Small intestine (tissue), 7 donors: ENCODE measurements around the gene PNKD. TPM values are rescaled to one million over a fixed set of nuclear protein-coding genes. Genes with fewer than 3 reads are reported as not detected.

Source experiments
- DNase-seq, 2 donors: peaks; one replicate each; pipeline versions ENCODE4 v3.0.0 to v3.0.0-alpha.2; 2013
- FAIRE-seq: peaks from 2 replicates; lab custom pipeline; 2012; peaks lifted over from hg19 to GRCh38; lab: Jason Lieb, UNC
- H3K27ac ChIP-seq, 3 donors: one replicate each; pipeline ENCODE4 v1.5.1; 2013; ENCODE audit warnings: low read length in 2 of 3, mild to moderate bottlenecking in 2 of 3, control low read depth in 1 of 3, inconsistent platforms in 1 of 3, low read depth in 1 of 3, moderate library complexity in 1 of 3
- H3K27me3 ChIP-seq, 3 donors: one replicate each; pipeline ENCODE4 v1.6.1; 2013; ENCODE audit warnings: low read length in 3 of 3, inconsistent platforms in 1 of 3; ENCODE audit not compliant: control insufficient read depth in 3 of 3, insufficient read depth in 3 of 3
- H3K36me3 ChIP-seq, 3 donors: one replicate each; pipeline ENCODE4 v1.6.1; 2013; ENCODE audit warnings: low read length in 3 of 3, inconsistent platforms in 1 of 3, low read depth in 1 of 3, mild to moderate bottlenecking in 1 of 3, moderate library complexity in 1 of 3; ENCODE audit not compliant: control insufficient read depth in 3 of 3, insufficient read depth in 2 of 3
- H3K4me1 ChIP-seq, 3 donors: one replicate each; pipeline ENCODE4 v1.6.1; 2013; ENCODE audit warnings: low read length in 2 of 3, inconsistent platforms in 1 of 3, low read depth in 1 of 3, mild to moderate bottlenecking in 1 of 3, moderate library complexity in 1 of 3; ENCODE audit not compliant: control insufficient read depth in 3 of 3, insufficient read depth in 2 of 3
- H3K4me3 ChIP-seq, 3 donors: one replicate each; pipeline ENCODE4 v1.5.1; 2013; ENCODE audit warnings: low read length in 3 of 3, control low read depth in 1 of 3, inconsistent platforms in 1 of 3, low read depth in 1 of 3, mild to moderate bottlenecking in 1 of 3, moderate library complexity in 1 of 3
- H3K9me3 ChIP-seq, 2 donors: one replicate each; pipeline ENCODE4 v1.6.1; 2013; ENCODE audit warnings: low read depth in 1 of 2, low read length in 1 of 2; ENCODE audit not compliant: control insufficient read depth in 2 of 2, insufficient read depth in 1 of 2
- WGBS, 3 donors: extraction: QIAGEN DNeasy Blood & Tissue Kit; methylation state at CpG; one replicate each; pipeline ENCODE4 v1.1.7; 2013; 5-methylcytosine and 5-hydroxymethylcytosine counted together
- polyA plus RNA-seq, 4 donors: library from polyadenylated mRNA; stranded (reverse) in 3 of 4; unstranded in 1 of 4; fragments of 200-250 nt in 3 of 4; fragments of 120-200 nt in 1 of 4; gene quantifications; one replicate each; pipeline versions ENCODE4 v1.2.1 to v1.2.3, GENCODE V29; 2013
- donor health status: healthy with polysubstance abuse.
- donor health status: control.
- donor health status: control.
- donor health status: Bipolar disorder and iron deficiency.
- donor health status: healthy.

Gene PNKD
- polyA plus RNA-seq, 4 donors, result 88.4 to 137 (median 104) TPM

GRCh38 chr2:218331745-218332144 is 61.4 kb downstream of the PNKD start:
- peaks cover 0 to 37% (median 0%) of the 10 kb centered on the region in 3 donors for H3K36me3 ChIP-seq
- H3K27ac ChIP-seq, result no peak overlapping the region
- H3K4me3 ChIP-seq, result no peak overlapping the region
- no peaks in the 10 kb centered on the region for H3K27me3 ChIP-seq
- WGBS, 3 donors, result 77 to 85% (median 78%) methylated on average over 8 of the region's 8 CpGs
- H3K9me3 ChIP-seq, result no peaks in the 10 kb centered on the region
- FAIRE-seq (no peak), DNase-seq (no peak)
- H3K4me1 ChIP-seq, result peaks cover 0 to 38% (median 0%) of the 10 kb centered on the region in 3 donors

- WGBS, 3 donors, result 89 to 100% (median 96%) methylated on average over 1 of the region's 1 CpG
- no peak for FAIRE-seq
These were observed 62.0 kb downstream of the PNKD start for GRCh38 chr2:218332288-218332687.

GRCh38 chr2:218332920-218333645 is 62.8 kb downstream of the PNKD start:
- peaks cover 0 to 29% (median 0%) of the 10 kb centered on the region in 3 donors for H3K36me3 ChIP-seq
- H3K4me3 ChIP-seq, result no peak overlapping the region
- no peak for FAIRE-seq
- WGBS, 3 donors, result 56 to 84% (median 76%) methylated on average over 16 of the region's 16 CpGs
- H3K4me1 ChIP-seq, result peaks cover 0 to 26% (median 0%) of the 10 kb centered on the region in 3 donors
- DNase-seq, result no peak
- no peaks in the 10 kb centered on the region for H3K27me3 ChIP-seq
- no peaks in the 10 kb centered on the region for H3K9me3 ChIP-seq
- H3K27ac ChIP-seq, result peak overlapping the region in 2 of 3 donors; percentile 12 to 57

More at GRCh38 chr2:218332288-218332687, 62.0 kb downstream of the PNKD start:
- Histone ChIP-seq H3K9me3 (no peaks in the 10 kb centered on the region), H3K27me3 (no peaks in the 10 kb centered on the region), H3K4me1 (peaks cover 0 to 33% (median 0%) of the 10 kb centered on the region in 3 donors), H3K36me3 (peaks cover 0 to 31% (median 0%) of the 10 kb centered on the region in 3 donors), H3K4me3 (no peak overlapping the region), H3K27ac (peak overlapping the region in 1 of 3 donors; percentile 32)
- no peak for DNase-seq

- 96 to 99% (median 97%) methylated on average over 3 of the region's 3 CpGs for WGBS, 3 donors
These were observed 64.2 kb downstream of the PNKD start for GRCh38 chr2:218334531-218334930.

GRCh38 chr2:218340656-218341055 is 70.3 kb downstream of the PNKD start:
- Histone ChIP-seq H3K27ac (no peak overlapping the region), H3K4me1 (no peaks in the 10 kb centered on the region), H3K9me3 (no peaks in the 10 kb centered on the region), H3K4me3 (no peak overlapping the region), H3K36me3 (peaks cover 0 to 61% (median 0%) of the 10 kb centered on the region in 3 donors), H3K27me3 (no peaks in the 10 kb centered on the region)
- WGBS, 3 donors, result 84 to 93% (median 88%) methylated on average over 9 of the region's 9 CpGs
- FAIRE-seq (no peak), DNase-seq (no peak)

More at GRCh38 chr2:218334531-218334930, 64.2 kb downstream of the PNKD start:
- no peak overlapping the region for H3K27ac ChIP-seq
- H3K36me3 ChIP-seq, result peaks cover 0 to 27% (median 0%) of the 10 kb centered on the region in 3 donors
- FAIRE-seq (no peak), DNase-seq (no peak)
- H3K9me3 ChIP-seq, result no peaks in the 10 kb centered on the region
- no peak overlapping the region for H3K4me3 ChIP-seq
- peaks cover 0 to 13% (median 0%) of the 10 kb centered on the region in 3 donors for H3K4me1 ChIP-seq
- H3K27me3 ChIP-seq, result no peaks in the 10 kb centered on the region

GRCh38 chr2:218341381-218341780 is 71.1 kb downstream of the PNKD start:
- FAIRE-seq, result no peak
- Histone ChIP-seq H3K4me1 (no peaks in the 10 kb centered on the region), H3K27ac (no peak overlapping the region), H3K9me3 (no peaks in the 10 kb centered on the region), H3K27me3 (no peaks in the 10 kb centered on the region), H3K36me3 (peaks cover 0 to 68% (median 0%) of the 10 kb centered on the region in 3 donors), H3K4me3 (no peak overlapping the region)
- 90 to 95% (median 91%) methylated on average over 7 to 8 of the region's 8 CpGs for WGBS, 3 donors
- DNase-seq, result no peak

GRCh38 chr2:218342837-218343236 is 72.5 kb downstream of the PNKD start:
- DNase-seq (no peak), FAIRE-seq (no peak)
- WGBS, 3 donors, result 95 to 97% (median 96%) methylated on average over 5 of the region's 5 CpGs
- H3K4me1 ChIP-seq, result no peaks in the 10 kb centered on the region
- H3K4me3 ChIP-seq, result no peak overlapping the region
- H3K36me3 ChIP-seq, result peaks cover 0 to 73% (median 0%) of the 10 kb centered on the region in 3 donors
- H3K27ac ChIP-seq, result no peak overlapping the region
- H3K27me3 ChIP-seq, result no peaks in the 10 kb centered on the region
- H3K9me3 ChIP-seq, result no peaks in the 10 kb centered on the region

- WGBS, 3 donors, result 89 to 93% (median 92%) methylated on average over 3 of the region's 3 CpGs
- Histone ChIP-seq H3K36me3 (peaks cover 0 to 73% (median 0%) of the 10 kb centered on the region in 3 donors), H3K9me3 (no peaks in the 10 kb centered on the region), H3K4me3 (no peak overlapping the region), H3K4me1 (no peaks in the 10 kb centered on the region), H3K27me3 (no peaks in the 10 kb centered on the region), H3K27ac (no peak overlapping the region)
- FAIRE-seq, result no peak
- no peak for DNase-seq
These were observed 73.3 kb downstream of the PNKD start for GRCh38 chr2:218343591-218343990.
